ENCODE results near the gene CEBPZOS.
A peak's percentile ranks its signal among the peaks of the same experiment; 100 is the strongest.

The CEBPZOS gene

DNA sequence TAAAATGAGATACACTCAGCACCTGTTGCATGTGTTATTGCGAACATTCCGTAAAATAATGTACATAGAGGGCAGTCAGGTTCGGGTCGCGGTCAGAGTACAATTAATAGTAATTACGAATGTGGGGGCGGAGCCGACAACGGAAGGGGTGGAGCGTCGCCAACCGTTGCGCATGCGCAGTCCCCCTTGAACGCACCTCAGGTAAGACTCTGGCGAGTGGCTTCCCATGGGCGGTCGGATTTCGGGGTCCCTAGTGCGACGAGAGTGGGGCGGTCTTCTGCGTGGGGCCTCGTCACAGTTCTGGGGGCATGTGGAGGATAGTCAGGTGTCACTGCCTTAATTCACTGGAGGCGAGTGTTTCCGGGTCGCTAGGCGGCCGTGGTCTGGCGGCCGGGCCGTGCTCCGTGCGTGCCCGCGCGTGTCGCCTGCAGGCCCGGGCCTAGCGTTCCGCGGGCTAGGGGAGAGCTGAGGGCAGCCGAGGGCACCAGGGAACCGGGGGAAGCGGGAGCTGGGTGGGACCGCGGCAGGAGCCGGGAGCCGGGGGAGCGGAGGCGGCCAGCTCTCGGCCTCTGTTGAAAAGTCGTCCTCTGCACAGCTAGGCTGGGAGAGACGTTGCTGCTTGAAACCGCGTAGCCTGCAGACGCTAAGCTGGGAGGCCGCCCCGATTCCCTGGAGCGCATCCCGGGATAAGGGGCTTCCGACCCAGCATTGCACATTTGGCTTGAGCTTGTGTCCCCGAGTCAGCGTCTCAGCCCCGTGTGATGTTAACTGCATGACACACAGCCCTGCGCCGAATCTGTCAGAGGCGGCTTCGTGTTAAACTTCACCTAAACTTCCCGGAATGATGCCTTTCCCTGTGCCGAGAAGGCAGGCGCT is at the start of gene CEBPZOS:
TSS of gene CEBPZOS (plus strand) at position 177 of the 876 bp plus-strand sequence. CDS start 3,209 bp downstream, outside the sequence.
- Histone ChIP-seq H3K4me3 (ENCODE audit: low read depth in 1 of 2, low read length in 1 of 2) (peak within 1 kb of the TSS; percentile 94 to 95), H3K4me1 (ENCODE audit: control insufficient read depth in 1 of 2, insufficient read depth in 1 of 2, low read depth in 1 of 2, low read length in 1 of 2) (peaks cover 59 to 69% of the 10 kb centered on the region in 2 experiments), H3K9me3 (no peaks in the 10 kb centered on the region), H3K27ac (peak within 1 kb of the TSS; percentile 85), H3K27me3 (no peaks in the 10 kb centered on the region), H3K36me3 (peaks cover 13% of the 10 kb centered on the region)
- TF ChIP-seq, protein P1, sequence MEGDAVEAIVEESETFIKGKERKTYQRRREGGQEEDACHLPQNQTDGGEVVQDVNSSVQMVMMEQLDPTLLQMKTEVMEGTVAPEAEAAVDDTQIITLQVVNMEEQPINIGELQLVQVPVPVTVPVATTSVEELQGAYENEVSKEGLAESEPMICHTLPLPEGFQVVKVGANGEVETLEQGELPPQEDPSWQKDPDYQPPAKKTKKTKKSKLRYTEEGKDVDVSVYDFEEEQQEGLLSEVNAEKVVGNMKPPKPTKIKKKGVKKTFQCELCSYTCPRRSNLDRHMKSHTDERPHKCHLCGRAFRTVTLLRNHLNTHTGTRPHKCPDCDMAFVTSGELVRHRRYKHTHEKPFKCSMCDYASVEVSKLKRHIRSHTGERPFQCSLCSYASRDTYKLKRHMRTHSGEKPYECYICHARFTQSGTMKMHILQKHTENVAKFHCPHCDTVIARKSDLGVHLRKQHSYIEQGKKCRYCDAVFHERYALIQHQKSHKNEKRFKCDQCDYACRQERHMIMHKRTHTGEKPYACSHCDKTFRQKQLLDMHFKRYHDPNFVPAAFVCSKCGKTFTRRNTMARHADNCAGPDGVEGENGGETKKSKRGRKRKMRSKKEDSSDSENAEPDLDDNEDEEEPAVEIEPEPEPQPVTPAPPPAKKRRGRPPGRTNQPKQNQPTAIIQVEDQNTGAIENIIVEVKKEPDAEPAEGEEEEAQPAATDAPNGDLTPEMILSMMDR (IDR thresholded peaks at IDR 0.05), result peak; percentile 22

DNA sequence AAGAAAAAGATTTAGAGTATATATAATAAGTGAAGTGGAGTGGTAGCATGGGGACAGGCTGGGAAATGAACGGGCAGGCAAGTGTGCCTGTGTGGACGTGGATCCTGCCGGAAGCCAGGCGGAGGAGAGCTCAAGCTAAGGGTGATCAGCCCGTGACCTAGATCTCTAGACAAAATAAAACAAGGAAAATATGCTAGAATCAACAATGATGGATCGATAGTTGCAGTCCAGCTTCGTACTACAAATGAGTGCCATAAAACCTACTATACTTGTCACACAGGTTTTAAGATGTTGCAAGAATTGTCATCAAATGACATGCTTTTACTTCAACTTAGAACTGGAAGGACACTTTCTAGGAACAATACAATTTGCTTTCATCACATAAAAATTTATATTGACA is 48.0 kb upstream of the CEBPZOS start:
- peak overlapping the region; percentile 51 for H3K27ac ChIP-seq
- H3K9me3 ChIP-seq, result no peaks in the 10 kb centered on the region
- TF ChIP-seq, protein P1 (IDR thresholded peaks at IDR 0.05), result no peak
- H3K4me3 ChIP-seq (ENCODE audit: low read depth in 1 of 2, low read length in 1 of 2), result no peak overlapping the region
- H3K27me3 ChIP-seq, result no peaks in the 10 kb centered on the region
- peaks cover 70 to 77% of the 10 kb centered on the region in 2 experiments for H3K4me1 ChIP-seq (ENCODE audit: control insufficient read depth in 1 of 2, insufficient read depth in 1 of 2, low read depth in 1 of 2, low read length in 1 of 2)
- H3K36me3 ChIP-seq, result peaks cover 30% of the 10 kb centered on the region

DNA sequence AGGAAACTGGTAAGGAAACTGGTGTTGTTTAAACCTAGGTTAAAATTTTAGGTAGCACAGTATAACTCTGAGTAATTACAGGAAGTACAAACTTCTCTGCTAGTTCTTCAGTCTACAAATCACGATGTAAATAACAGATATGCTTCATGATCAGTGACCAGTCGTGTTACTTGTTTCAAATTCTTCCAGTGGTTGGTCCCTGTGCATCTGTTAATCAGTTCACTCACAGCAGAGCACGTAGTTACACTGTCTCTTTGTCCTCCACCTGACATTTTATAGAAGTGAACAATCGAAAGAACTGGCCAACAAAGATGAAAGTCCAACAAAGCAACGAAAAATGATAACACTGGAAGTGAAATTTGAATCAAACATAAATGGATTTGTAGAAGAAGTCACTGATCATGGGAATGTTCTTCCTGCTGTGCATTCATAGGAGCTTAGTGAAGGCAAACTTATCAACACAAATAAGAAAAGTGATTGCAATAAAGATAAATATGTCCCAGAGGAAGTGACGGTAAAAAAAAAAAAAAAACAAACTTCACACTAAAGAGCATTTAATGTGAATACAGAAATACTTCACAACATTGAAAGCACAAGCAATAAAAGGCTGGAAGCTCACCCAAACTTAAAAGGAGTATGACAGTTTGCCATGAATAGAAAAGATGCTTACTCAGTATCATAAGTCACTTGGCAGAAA is 46.5 kb upstream of the CEBPZOS start:
- Histone ChIP-seq H3K27me3 (no peaks in the 10 kb centered on the region), H3K4me3 (ENCODE audit: low read depth in 1 of 2, low read length in 1 of 2) (no peak overlapping the region), H3K36me3 (peaks cover 15% of the 10 kb centered on the region), H3K27ac (peak overlapping the region; percentile 68), H3K4me1 (ENCODE audit: control insufficient read depth in 1 of 2, insufficient read depth in 1 of 2, low read depth in 1 of 2, low read length in 1 of 2) (peaks cover 73 to 80% of the 10 kb centered on the region in 2 experiments), H3K9me3 (no peaks in the 10 kb centered on the region)
- TF ChIP-seq, protein P1 (IDR thresholded peaks at IDR 0.05), result no peak

DNA sequence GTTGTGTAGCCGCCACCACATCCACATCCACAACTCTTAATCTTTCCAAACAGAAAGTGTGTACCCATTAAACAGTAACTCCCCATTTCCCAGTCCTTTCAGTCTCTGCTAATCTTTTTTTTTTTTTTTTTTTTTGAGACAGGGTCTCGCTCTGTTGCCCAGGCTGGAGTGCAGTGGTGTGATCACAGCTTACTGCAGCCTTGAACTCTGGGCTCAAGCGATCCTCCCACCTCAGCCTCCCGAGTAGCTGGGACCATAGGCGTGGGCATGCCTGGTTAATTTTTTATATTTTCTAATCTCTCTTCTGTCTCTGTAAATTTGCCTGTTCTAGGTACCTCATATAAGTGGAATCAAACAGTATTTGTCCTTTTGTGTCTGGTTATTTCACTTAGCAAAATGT is 43.1 kb upstream of the CEBPZOS start:
- peaks cover 6% of the 10 kb centered on the region for H3K36me3 ChIP-seq
- peak overlapping the region; percentile 35 for H3K27ac ChIP-seq

DNA sequence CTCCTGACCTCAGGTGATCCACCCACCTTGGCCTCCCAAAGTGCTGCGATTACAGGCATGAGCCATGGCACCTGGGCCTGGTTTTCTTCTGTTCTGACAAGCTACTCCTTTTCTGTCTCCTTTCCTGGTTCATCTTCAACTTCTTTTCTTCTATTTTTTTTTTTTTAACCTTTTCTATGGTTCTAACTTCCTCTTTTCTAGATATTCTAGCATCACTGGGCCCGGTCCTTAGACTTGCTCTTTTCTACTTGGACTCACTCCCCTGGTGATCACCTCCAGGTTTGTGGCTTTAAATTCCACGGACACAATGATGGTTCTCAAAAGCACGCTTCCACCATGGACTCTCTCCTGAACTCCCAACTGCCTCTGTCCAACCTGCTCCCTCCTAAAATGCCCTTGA is 41.5 kb upstream of the CEBPZOS start:
- Histone ChIP-seq H3K36me3 (no peaks in the 10 kb centered on the region), H3K9me3 (no peaks in the 10 kb centered on the region), H3K27ac (peak overlapping the region; percentile 96), H3K4me3 (ENCODE audit: low read depth in 1 of 2, low read length in 1 of 2) (peak overlapping the region; percentile 2 to 86), H3K4me1 (ENCODE audit: control insufficient read depth in 1 of 2, insufficient read depth in 1 of 2, low read depth in 1 of 2, low read length in 1 of 2) (peaks cover 53 to 58% of the 10 kb centered on the region in 2 experiments), H3K27me3 (no peaks in the 10 kb centered on the region)
- TF ChIP-seq, protein P1 (IDR thresholded peaks at IDR 0.05), result no peak

More for the DNA sequence above, 43.1 kb upstream of the CEBPZOS start:
- TF ChIP-seq, protein P1 (IDR thresholded peaks at IDR 0.05), result no peak
- Histone ChIP-seq H3K4me1 (ENCODE audit: control insufficient read depth in 1 of 2, insufficient read depth in 1 of 2, low read depth in 1 of 2, low read length in 1 of 2) (peaks cover 68 to 69% of the 10 kb centered on the region in 2 experiments), H3K4me3 (ENCODE audit: low read depth in 1 of 2, low read length in 1 of 2) (no peak overlapping the region), H3K27me3 (no peaks in the 10 kb centered on the region), H3K9me3 (no peaks in the 10 kb centered on the region)

All from neutrophil (primary cell).